NCI-H226 (cell line): ENCODE results near the gene ACSS2.
A peak's percentile ranks its signal among the peaks of the same experiment; 100 is the strongest.

Source experiments
- DNase-seq: peaks from one replicate; pipeline ENCODE4 v3.0.0-alpha.2; 2015

ACSS2 gene

GRCh38 chr20:34876406-34877282 is at the start of gene ACSS2:
TSS of gene ACSS2 (plus strand) at chr20:34876612. CDS start at chr20:34876646, 34 bp downstream.
- DNase-seq, result no peak

DNA sequence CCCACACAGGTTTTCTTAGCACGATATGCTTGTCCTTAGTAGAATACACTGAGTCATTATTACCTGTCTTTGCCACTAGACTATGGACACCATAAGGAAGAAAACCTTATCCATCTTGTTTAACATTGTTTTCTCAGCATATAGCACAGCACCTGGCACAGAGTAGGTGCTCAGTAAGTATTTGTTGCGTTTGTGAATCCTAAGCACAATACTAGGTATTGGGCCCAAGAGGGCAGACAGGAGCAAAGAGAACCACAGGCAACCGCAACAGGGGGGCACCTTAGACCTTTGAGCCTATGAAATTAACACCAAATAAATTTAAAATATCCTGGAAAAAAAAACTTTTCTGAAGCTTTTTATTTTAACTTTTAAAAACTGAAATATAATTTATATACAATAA is 47.2 kb upstream of the ACSS2 start:
- DNase-seq, result no peak

DNA sequence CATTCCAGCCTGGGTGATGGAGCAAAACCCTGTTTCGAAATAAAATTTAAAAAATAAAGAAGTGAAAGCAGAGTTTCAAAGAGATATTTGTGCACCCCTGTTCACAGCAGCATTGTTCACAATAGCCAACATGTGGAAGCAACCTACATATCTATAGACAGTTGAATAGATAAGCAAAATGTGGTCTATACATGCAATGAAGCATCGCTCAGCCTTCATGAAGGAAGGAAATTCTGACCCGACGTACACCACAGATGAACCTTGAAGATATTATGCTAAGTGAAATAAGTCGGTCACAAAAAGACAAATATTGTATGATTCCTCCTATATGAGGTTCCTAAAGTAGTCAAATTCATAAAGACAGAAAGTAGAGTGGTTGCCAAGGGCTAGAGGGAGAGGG is 44.5 kb upstream of the ACSS2 start:
- DNase-seq, result no peak

DNA sequence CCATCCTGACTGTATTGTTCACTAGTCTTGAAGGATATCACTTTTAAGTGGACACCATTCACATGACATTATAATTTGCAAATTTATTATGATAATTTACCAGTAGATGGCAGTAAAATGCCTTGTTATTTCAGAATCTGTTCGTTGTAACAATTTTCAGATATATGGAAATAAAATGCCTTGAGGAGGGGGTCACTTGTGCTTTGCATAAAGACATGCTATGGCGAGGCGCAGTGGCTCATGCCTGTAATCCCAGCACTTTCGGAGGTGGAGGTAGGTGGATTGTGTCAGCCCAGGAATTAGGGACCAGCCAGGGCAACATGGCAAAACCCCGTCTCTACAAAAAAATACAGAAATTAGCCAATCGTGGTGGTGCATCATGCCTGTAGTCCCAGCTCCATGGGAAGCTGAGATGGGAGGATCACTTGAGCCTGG is 41.9 kb upstream of the ACSS2 start:
- DNase-seq, result peak; percentile 2

DNA sequence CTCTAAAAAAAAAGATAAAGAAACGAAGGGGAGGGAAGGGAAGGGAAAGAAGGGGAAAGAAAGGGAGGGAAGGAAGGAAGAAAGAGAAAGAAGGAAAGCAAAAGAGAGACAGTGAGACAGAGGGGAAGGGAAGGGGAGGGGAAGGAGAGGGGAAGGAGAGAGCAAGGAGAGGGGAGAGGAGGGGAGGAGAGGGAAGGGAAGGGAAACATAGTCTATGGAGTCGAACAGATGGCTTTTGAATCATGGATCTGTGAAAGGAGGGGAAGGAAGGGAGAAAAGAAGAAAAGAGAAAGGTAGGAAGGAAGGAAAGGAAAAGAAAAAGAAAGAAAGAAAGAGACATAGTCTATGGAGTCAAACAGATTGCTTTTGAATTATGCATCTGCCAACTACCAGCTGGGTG is 34.3 kb upstream of the ACSS2 start:
- DNase-seq, result no peak

DNA sequence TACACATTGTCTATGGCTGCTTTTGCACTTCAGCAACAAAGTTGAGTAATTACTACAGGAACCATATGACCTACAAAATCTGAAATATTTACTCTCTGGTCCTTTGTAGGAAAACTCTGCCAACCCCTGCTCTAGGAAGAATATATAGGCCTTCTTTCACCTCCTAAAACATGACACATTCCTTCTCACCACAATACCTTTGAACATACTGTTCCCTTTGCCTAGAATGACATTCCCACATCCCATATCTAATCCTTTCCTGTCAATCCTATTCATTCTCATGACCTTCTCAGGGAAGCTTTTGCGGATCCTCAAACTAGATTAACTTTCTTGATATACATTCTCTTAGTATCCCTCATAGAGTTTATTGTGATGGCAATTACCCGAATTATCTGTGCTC is 33.0 kb upstream of the ACSS2 start:
- DNase-seq, result no peak

- no peak for DNase-seq
Measured at GRCh38 chr20:34848597-34848996, 27.8 kb upstream of the ACSS2 start.

DNA sequence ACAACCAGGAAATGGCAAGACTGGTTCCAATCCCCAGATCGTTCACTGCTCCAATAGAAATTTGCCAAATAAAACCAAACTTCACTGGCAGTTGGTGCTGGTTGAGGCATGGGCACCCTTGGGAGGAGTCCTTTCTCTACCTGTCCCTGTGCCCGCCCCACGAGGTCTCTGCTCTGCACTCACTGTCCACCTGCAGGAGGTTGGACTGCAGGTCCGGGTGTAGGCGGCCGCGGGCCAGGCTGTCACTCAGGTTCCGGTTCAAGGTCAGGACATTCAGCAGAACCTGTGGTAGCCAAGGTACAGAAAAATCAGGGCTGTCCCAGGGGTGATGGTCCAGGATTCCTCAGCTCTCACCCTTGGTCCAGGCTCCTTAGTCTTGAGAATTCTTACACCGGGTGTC is 26.6 kb upstream of the ACSS2 start:
- no peak for DNase-seq

GRCh38 chr20:34850969-34851368 is 25.4 kb upstream of the ACSS2 start:
- no peak for DNase-seq

DNA sequence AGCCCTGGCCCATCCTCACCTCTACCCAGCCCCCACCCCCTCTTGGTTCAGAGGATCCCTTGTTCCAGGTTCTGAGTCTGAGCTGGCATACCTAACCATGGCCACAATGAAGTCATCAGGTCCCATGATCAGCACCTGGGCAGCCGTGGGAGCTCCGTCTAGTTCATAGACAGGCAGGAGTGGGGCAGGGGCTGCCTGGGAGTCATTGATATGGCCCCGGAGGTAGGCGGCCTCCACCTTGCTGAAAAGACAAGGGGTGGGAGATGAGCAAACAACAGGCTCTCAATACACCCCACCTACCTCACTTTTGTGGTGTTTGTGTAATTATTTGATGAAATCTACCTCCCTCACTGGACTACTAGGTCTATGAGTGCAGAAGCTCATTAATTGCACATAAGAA is 24.1 kb upstream of the ACSS2 start:
- DNase-seq, result no peak

DNA sequence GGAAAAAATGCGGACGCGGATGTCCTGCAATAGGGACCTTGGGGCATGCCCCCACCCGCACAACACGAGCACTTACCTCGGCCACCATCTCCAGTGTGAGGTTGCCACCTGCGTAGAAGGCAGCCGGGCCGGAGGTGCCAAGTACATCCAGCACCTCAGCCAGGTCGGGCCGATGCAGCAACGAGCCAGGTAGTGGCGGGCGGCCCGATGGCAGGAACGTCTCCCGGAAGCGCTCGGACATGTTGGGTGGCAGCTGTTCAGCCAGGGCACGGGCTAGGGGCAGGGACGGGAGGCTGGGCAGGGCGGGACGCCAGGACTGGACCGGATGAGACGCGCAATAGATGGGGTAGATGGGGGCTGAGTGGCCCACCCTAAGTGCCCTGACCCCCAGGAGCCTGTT is 17.0 kb upstream of the ACSS2 start:
- no peak for DNase-seq

DNA sequence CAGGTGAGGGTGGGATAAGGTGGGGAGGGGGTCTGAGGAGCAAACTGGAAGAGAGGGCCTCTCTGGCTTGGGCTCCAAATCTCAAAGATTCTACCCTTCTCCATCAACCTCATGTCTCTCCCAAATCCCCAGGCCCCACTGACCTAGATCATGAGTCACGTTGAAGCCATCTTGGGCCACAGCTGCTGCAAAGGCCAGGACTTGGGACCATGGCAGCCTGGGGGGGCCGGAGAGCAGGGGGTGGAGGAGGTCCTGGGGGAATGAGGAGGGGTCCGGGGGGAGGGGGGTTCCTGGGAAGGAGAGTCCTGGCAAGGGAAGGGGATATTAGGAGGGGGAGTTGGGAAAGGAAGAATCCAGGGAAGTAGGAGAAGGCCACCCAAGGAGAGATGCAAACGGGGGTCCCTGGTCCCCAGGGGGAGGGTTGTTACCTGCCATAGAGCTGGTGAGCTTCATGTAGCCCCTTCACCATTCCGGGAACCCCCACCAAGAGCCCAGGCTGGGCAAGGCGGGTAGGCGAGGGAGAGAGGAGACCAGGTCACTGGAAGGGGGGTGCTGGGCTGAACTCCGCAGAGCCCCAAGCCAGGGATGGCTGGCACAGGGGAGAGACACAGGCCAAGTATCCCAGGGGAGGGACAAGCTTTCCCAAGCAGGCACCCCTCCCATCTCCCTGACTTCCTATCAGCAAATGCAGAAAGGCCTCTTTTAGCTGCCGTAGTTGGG is 16.4 kb upstream of the ACSS2 start:
- no peak for DNase-seq

GRCh38 chr20:34861386-34862084 is 14.9 kb upstream of the ACSS2 start:
- DNase-seq, result no peak

GRCh38 chr20:34862724-34863123 is 13.7 kb upstream of the ACSS2 start:
- DNase-seq, result no peak

DNA sequence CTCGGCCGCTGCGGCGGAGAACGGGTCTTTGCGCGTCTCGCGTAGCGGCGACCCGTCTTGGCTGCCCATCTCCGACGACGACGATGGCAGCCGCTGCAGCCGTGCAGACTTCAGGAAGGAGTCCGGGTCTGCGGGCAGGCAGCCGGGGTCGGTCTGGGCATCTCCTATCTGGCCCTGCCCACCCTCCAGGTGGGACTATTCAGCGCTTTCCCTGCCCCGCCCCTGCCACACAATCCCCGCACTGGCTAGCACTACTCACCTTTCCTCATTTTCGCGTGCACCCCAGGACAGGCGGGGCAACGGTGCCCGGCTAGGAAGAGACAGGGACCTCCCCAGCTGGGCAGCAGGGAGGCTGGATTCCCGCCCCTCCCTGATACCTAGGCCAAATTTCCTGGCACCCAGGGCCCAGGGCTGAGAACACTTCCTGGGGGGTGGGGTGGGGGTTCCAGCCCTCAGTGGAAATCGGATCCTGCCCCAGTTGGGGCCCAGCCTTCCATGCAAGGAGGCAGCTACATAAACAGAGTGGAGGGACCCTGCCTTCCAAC is 12.9 kb upstream of the ACSS2 start:
- DNase-seq, result no peak

DNA sequence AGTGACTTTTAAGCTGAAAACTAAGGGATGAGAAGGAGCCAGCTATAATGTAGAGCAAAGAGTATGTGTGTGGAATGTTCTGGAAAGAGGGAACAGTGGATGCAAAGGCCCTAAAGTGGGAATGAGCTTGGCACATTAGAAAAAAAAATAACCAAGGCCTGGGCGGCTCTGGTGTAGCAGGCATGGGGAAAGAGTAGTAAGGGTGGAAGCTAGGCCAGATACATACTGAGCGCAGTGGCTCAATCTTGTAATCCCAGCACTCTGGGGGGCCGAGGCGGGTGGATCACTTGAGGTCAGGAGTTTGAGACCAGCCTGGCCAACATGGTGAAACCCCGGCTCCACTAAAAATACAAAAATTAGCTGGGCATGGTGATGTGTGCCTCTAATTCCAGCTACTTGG is 12.2 kb upstream of the ACSS2 start:
- DNase-seq, result no peak

GRCh38 chr20:34871320-34871926 is 5.0 kb upstream of the ACSS2 start:
- no peak for DNase-seq

- DNase-seq, result no peak
Measured at GRCh38 chr20:34871966-34872621, 4.3 kb upstream of the ACSS2 start.

DNA sequence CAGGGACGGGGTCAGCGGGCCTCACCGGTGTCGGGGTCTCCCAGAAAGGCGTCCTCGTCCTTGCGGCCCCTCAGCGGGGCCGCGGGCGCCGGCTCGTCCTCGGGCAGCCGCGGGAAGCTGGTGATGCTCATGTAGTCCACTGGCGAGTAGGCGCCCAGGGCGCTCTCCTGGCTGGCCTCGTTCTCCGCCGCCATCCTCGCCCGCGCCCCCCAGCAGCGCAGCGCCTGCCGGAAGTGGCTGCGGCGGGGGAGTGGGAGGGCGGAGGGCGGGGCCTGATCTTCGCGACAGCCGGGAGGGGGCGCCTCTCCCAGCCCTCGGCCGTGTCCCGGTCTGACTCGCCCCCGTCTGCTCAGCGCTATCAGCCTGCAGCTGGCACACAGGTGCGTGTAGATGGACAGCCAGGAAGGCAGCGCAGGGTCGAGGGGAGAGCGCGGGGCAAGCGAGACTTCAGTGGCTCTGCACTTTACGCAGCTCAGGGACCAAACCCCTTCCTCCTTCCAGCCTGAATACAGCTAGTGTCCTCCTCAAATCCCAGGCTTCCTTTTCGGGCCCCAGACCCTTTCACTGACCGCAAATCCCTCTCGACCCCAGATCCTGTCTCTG is 3.7 kb upstream of the ACSS2 start, which contains the start of gene GGT7:
GGT7 (minus strand) TSS at position 235 of the 603 bp plus-strand sequence; CDS start at position 194, 41 bp downstream.
- peak; percentile 34 for DNase-seq

DNA sequence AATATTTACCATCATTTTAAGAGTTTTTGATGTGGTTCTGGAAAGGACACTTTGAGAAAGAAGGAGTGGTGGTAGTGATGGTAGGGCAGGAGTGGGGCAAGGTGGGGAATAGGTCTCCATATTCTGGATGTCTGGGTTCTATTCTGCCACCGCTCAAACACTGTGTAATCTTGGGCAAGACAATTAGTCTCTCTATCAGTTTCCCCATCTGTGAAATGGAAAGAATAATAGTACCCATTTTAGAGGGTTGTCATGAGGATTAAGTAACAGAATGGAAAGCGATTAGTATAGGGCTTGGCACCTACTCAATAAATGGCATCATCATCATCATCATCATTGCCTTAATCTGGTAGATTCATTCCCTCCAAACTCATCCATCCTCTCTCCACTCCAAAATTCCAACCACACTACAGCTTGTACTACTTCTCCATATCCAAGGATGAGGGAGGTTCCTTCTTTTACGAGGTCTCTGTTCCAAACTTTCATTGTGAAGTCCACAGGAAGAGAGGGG is 2.8 kb upstream of the ACSS2 start:
- DNase-seq, result no peak

DNA sequence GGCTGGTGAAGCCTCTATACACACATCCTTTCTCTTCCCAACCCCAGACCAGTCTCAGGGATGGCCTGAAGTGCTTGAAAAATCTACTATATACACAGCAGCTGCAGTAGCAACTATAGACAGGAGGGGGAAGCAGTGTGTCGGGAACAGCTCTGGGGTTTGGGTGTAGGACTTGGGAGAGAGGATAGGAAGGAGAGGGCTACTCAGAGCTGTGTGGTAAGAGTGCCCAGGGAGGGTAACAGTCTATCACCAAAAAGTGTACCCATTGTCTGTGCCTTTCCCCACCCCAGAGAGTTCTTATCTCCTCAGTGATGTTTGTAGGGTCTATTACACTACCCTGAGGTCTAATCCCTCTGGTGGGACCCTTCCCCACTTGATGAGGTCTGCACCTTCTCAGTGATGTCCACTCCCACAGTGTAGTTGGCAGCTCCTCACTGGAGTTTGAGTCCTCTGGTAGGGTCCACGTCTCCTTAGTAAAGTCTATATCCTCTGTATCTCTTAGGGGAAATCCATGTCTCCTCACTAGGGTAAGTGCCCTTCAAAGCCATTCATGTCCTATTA is 2.2 kb upstream of the ACSS2 start:
- peak; percentile 71 for DNase-seq
